Fibroblast of skin of right biceps (primary cell): ENCODE measurements around the gene EPHB6.
A peak's percentile ranks its signal among the peaks of the same experiment; 100 is the strongest.

Experiments used
- DNase-seq: peaks from one replicate; pipeline ENCODE4 v3.0.0-alpha.2; 2013

EPHB6 gene

DNA sequence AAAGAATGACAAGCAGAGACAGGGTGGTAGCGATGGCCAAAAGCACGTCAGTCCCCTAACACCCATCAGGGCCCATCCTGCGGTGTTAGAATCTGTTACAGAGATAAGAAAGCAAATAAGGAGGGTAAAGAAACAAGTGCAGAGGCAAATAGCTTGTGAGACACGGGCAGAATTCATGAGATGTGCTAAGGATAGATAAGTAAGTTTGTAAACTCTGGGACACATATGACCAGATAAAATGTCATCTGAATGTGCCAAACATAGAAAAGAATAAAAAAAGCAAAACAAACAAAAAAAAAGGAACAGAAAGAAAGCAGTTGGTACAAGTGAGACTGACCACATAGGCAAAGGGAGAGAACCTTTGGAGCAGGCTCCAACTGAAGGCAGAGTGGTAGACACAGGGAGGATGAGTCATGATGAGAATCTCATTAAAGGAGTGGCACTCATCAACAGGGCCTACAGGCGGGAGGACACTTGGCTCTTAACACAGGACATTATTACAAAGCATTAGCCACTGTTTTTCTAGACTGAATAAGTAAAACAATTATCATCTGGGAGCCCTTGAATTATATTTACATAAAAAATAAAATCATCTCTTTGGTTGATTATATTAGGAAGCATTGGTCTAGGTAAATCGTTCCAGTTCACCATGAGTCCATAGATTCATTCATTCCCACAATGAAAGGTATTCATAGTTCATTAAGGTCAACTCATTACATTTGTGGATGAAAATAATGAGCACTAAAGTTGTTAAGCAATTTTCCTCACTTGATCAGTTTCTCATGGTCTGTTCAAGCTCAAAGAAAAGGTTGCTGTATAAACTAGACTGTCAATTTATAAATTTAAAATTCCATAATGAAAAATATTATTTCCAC, 21.5 kb upstream of the EPHB6 start:
- no peak for DNase-seq

- DNase-seq = no peak
Observed at GRCh38 chr7:142835487-142835886, 19.4 kb upstream of the EPHB6 start.

GRCh38 chr7:142836426-142836825, 18.4 kb upstream of the EPHB6 start:
- DNase-seq = no peak

DNA sequence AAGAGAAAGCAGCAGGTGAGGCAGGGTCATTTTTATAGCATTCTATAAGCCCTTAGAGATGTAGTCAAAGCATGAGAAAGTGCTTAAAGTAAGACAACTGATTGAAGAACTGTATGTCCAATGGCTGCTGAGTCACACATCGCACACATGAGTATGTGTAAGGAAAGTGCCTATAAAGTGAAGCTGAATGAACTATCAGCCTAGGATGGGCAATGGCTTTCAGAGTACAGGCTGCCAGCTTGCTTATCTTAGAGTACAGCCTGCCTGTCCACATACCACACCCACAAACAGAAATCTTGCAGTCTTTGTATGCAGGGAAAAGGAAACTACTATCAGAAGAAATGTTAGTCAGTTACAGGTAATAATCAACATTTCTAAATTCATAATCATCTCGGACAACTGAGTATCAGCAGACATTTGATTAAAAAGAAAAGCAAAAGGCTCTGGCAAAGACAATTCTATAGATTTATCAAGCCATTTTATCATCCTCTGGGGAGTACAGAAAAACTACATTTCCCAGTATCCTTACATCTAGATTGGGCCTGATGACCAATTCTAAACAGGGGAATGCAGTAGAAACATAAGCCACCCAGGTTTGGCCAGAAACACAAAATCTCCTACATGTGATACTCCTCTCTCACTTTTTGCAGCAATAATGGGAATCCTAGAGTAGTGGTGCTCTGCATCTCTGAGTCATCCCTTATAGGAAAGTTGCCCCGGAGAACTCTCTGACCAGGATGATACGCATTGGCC, 16.2 kb upstream of the EPHB6 start:
- DNase-seq = no peak

GRCh38 chr7:142842251-142842766, 12.6 kb upstream of the EPHB6 start:
- no peak for DNase-seq

- no peak for DNase-seq
Observed at GRCh38 chr7:142847353-142847752, 7.5 kb upstream of the EPHB6 start.

- no peak for DNase-seq
Observed at GRCh38 chr7:142851269-142851668, 3.6 kb upstream of the EPHB6 start.

DNA sequence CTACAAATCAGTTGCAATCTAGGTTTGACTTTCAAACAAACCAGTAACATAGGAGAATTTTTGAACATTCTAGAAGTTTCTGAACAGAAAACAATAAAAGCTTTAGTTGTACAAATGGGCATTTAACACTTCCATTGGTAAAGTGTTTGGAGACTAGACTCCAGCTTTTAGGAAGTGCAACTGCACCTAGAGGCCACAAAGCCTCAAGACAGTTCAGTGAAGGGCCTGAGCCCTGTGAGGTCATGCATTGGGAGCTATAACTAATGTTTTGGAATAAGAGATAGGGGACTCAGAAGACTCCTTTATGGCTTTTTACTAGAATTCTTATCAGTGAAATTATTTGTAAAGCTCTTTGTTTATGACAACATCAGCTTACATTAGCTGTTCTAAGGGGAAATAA, 3.0 kb upstream of the EPHB6 start:
- DNase-seq = no peak

- DNase-seq = peak; percentile 49
Observed at GRCh38 chr7:142853739-142854371, 1.0 kb upstream of the EPHB6 start.

DNA sequence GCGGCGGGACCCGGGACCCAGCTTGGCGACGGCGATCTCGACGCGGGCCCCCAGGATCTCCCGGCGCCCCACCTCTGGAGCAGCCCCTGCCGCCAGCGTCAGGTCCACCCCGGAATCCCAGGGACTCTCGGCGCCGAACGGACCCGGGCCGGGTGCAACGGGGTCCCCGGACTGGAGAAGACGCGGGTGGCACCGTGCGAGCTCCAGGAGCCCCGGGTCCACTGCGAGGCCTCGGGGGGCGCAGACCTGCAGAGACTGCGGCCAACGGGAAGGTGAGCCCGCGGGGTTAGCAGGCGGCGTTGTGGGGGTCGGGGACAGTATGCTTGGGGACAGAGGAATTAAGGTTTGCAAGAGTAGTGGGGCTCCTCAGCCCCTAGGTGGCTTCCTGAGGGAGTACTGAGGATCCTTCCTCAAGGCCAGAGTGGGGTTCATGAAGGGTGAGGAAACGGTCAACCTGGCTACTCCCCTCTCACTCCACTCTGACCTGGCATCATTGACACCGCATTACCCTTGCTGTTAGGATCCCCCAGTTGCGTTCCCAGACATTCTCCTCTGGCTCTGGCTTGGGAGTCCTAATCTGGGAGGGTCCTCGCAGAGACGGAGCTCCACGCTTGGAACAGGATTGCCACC, 353 bp downstream of the EPHB6 start:
- DNase-seq = no peak

- DNase-seq = no peak
Observed at GRCh38 chr7:142855756-142856564, 1.1 kb downstream of the EPHB6 start.

DNA sequence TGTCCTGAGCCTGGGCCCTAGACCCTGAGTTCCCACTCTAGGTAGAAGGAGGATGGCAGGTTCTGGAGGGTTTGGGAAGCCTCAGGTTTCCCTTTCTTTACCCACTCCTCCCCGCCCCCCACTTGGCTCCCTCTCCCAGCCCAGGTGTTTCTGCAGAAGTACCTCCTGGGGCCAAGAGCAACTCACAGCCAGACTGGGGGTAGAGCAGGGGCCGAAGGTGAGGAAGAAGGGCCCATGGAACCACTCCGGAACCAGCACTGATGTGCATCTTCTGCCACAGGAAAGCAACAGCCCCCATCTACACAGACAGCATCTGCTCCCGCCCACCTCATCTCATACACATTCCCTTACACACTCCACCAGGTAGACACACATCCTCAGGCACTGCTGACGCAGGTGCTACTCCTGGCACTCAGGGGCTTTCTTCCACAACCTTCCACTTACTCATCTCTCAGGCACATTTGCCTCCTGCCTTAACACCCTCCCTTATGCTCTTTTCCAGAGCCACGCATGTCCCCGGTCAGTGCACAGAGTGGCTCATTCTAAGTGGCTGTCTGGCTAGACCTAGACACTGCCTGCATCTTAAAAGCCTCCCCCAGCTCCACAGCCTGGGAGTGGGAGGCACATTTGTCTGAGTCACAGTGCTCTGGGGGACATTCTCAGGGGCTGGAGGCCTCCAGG, 1.8 kb downstream of the EPHB6 start:
- DNase-seq = no peak

- no peak for DNase-seq
Observed at GRCh38 chr7:142857625-142858024, 2.7 kb downstream of the EPHB6 start.

DNA sequence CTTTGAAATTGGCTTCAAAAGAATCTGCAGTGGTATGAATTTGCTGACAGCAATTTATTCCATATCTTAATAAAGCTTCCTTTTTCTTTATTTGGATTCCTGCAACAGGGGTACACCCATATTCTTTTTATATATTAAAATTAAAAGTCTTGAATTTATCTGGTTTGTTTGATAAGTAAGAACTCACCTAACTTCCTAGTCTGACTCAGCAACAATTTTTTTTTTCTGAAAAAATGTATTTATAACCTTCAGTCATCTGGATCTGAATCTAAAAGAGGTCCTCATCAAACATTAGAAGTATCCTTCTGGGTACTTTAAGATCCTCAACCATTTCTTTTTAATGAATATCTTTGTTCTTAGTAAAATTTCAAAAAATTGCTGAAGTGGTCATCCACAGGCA, 4.5 kb downstream of the EPHB6 start:
- DNase-seq = no peak

DNA sequence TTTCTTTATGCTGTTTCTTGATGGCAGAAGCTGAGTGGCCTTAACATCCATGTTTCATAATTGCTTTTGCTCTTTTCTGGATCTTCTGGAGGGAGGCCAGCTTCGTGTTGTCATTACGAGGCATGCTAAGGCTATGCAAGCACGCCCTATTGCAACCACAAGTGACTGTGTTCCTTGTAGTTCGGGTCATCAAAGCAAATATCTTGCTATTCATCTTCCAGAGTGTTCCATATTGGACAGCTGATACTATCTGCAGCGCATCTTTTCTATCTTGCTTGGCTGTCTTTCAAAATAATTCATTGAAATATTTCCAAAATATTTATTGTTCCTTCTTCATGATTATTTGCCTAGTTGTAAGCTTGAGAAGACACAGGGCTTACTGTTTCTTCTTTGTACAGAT, 5.0 kb downstream of the EPHB6 start:
- peak; percentile 45 for DNase-seq

DNA sequence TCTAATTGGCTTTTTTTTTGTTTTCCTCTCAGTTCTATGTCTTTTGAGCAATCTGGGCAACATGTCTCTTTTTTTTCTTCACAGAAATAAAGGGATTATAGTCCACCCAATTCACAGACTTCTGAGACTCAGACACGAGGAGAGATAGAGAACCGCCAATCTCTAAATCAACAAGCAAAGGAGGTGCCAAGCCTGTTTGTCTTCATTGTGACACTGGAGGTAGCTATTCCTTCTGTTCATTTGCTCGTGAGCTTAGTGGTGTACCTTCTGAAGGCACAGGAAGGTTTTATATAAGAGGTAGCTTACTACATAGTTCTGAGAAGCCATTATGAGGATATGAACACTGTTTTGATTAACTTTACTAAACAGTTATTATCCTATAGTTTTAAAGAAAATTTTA, 6.1 kb downstream of the EPHB6 start:
- DNase-seq = no peak

DNA sequence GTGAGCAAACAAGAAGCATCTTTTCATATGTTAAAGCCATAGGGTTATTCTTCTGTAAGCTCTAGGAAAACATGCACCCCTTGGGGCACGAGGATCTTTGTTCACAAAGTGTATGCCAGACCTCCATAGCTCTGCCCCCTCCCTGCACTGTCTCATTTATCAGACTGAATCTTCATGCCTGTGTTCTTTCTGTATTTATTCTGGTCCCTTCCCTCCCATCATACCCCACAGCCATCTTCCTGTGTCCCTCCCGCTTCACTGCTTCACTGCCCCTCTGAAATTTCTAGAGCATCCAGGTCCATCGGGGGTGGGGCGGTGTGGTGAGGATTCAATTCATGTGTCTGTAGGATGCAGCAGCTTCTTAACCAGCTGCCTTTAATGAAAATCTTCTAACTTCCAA, 7.5 kb downstream of the EPHB6 start:
- DNase-seq = no peak

DNA sequence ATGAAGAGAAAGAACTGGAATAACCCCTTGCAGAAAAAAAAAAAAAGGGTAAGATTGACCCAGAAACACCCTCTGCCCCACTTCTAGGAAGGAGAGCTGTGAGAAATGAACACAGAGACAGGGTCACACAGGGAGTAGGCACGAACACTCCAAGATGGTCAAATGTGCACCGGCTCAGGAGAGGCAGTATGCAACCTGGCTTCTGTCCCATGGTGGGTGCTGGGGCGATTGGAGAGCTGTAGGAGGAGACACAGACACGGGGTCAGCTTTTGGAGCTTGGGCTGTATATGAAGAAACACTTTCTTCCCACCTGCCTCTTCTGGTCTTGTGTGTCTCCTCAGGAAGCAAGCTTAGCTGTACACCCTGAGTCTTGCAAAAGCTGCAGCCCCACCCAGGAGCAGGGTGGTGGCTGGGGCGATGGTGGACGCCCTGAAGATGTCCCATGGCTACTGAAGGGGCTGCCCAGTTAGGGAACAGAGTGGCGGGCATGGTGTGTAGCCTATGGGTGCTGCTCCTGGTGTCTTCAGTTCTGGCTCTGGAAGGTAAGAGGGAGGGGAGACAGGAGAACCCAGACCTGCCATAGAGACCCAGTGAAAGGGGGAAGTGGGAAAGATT, 8.0 kb downstream of the EPHB6 start:
- no peak for DNase-seq

GRCh38 chr7:142863891-142864685, 9.2 kb downstream of the EPHB6 start:
- no peak for DNase-seq
